ENCODE data around the gene ZNF525. TPM values are rescaled to one million over a fixed set of nuclear protein-coding genes. Genes with fewer than 3 reads are reported as not detected.
"Not testable (repeated sequence)": the region's sequence is repeated elsewhere in the genome, so short reads cannot be mapped to it uniquely, and the experiment has no call there.

Gene ZNF525
- total RNA-seq: 10 to 100 TPM; 13.6 to 17.9 TPM

- CTCF ChIA-PET: interaction anchor here (0.8 kb wide), 1 partner anchor 29 kb away, joined by 3 read pairs; the partner anchor contains the start of gene ZNF765
- DNase-seq (peak; percentile 97), ATAC-seq (peak; percentile 100)
- peaks cover 17% of the 10 kb centered on the region for H3K4me1 Mint-ChIP-seq
- H3K27me3 Mint-ChIP-seq: no peaks in the 10 kb centered on the region
- peaks cover 36% of the 10 kb centered on the region for H3K36me3 Mint-ChIP-seq
- H3K9me3 Mint-ChIP-seq (ENCODE audit: low read depth): peaks cover 19% of the 10 kb centered on the region
- peak within 1 kb of the TSS; percentile 91 for H3K27ac Mint-ChIP-seq
- peak within 1 kb of the TSS; percentile 89 for H3K4me3 Mint-ChIP-seq
These were observed at the start of gene ZNF525 for GRCh38 chr19:53365134-53365898. Gene ZNF525, plus strand, starts transcription at chr19:53365705. Its CDS starts 6,577 bp downstream, at chr19:53372282.

GRCh38 chr19:53328967-53329366 lies 36.5 kb upstream of the ZNF525 start:
- CTCF ChIA-PET: no interaction called here
- peaks cover 6% of the 10 kb centered on the region for H3K4me1 Mint-ChIP-seq
- ATAC-seq (no peak), DNase-seq (no peak)
- peaks cover 29% of the 10 kb centered on the region for H3K9me3 Mint-ChIP-seq (ENCODE audit: low read depth)
- peaks cover 11% of the 10 kb centered on the region for H3K36me3 Mint-ChIP-seq
- H3K27me3 Mint-ChIP-seq: no peaks in the 10 kb centered on the region
- no peak overlapping the region for H3K27ac Mint-ChIP-seq
- H3K4me3 Mint-ChIP-seq: peak overlapping the region; percentile 9

GRCh38 chr19:53332484-53332883 lies 33.0 kb upstream of the ZNF525 start:
- Mint-ChIP-seq H3K27ac (no peak overlapping the region), H3K36me3 (peaks cover 36% of the 10 kb centered on the region), H3K9me3 (ENCODE audit: low read depth) (peaks cover 22% of the 10 kb centered on the region), H3K27me3 (no peaks in the 10 kb centered on the region), H3K4me1 (peaks cover 21% of the 10 kb centered on the region), H3K4me3 (peak overlapping the region; percentile 32)
- CTCF ChIA-PET: no interaction called here
- DNase-seq: no peak
- ATAC-seq: no peak

GRCh38 chr19:53333066-53333462 lies 32.4 kb upstream of the ZNF525 start:
- H3K9me3 Mint-ChIP-seq (ENCODE audit: low read depth): peaks cover 18% of the 10 kb centered on the region
- peak overlapping the region; percentile 96 for H3K4me3 Mint-ChIP-seq
- no peaks in the 10 kb centered on the region for H3K27me3 Mint-ChIP-seq
- H3K27ac Mint-ChIP-seq: peak overlapping the region; percentile 93
- DNase-seq: peak; percentile 47
- CTCF ChIA-PET: no interaction called here
- H3K36me3 Mint-ChIP-seq: peaks cover 41% of the 10 kb centered on the region
- peak; percentile 7 for ATAC-seq
- H3K4me1 Mint-ChIP-seq: peaks cover 21% of the 10 kb centered on the region

- Mint-ChIP-seq H3K27me3 (no peaks in the 10 kb centered on the region), H3K4me1 (peaks cover 20% of the 10 kb centered on the region), H3K36me3 (peaks cover 44% of the 10 kb centered on the region), H3K27ac (peak within 1 kb of the TSS; percentile 93), H3K4me3 (peak within 1 kb of the TSS; percentile 96), H3K9me3 (ENCODE audit: low read depth) (peaks cover 14% of the 10 kb centered on the region)
- peak; percentile 95 for DNase-seq
- CTCF ChIA-PET: no interaction called here
- peak; percentile 97 for ATAC-seq
These were observed 31.7 kb upstream of the ZNF525 start, which contains the start of gene ZNF845 for GRCh38 chr19:53333463-53334449. Gene ZNF845, plus strand, starts transcription at chr19:53333749. Its CDS starts 7,559 bp downstream, at chr19:53341308.

- DNase-seq, ATAC-seq, CTCF ChIA-PET, H3K4me1 Mint-ChIP-seq, H3K27ac Mint-ChIP-seq, H3K4me3 Mint-ChIP-seq, H3K27me3 Mint-ChIP-seq: not testable (repeated sequence)
- Mint-ChIP-seq H3K36me3 (peaks cover 99% of the 10 kb centered on the region), H3K9me3 (ENCODE audit: low read depth) (peaks cover 41% of the 10 kb centered on the region)
These were observed 21.1 kb upstream of the ZNF525 start for GRCh38 chr19:53344403-53344802.

GRCh38 chr19:53355739-53356138 lies 9.8 kb upstream of the ZNF525 start:
- H3K9me3 Mint-ChIP-seq (ENCODE audit: low read depth): peaks cover 50% of the 10 kb centered on the region
- CTCF ChIA-PET: no interaction called here
- no peaks in the 10 kb centered on the region for H3K27me3 Mint-ChIP-seq
- no peak for ATAC-seq
- no peak overlapping the region for H3K27ac Mint-ChIP-seq
- H3K4me1 Mint-ChIP-seq: no peaks in the 10 kb centered on the region
- peaks cover 54% of the 10 kb centered on the region for H3K36me3 Mint-ChIP-seq
- no peak overlapping the region for H3K4me3 Mint-ChIP-seq
- no peak for DNase-seq

GRCh38 chr19:53357821-53358581 lies 7.5 kb upstream of the ZNF525 start:
- ATAC-seq: no peak
- Mint-ChIP-seq H3K27me3 (no peaks in the 10 kb centered on the region), H3K9me3 (ENCODE audit: low read depth) (peaks cover 41% of the 10 kb centered on the region), H3K4me1 (no peaks in the 10 kb centered on the region), H3K36me3 (peaks cover 33% of the 10 kb centered on the region), H3K4me3 (no peak overlapping the region), H3K27ac (no peak overlapping the region)
- DNase-seq: no peak
- CTCF ChIA-PET: no interaction called here

GRCh38 chr19:53360056-53360455 lies 5.4 kb upstream of the ZNF525 start:
- H3K4me3 Mint-ChIP-seq, ATAC-seq, H3K27me3 Mint-ChIP-seq, H3K27ac Mint-ChIP-seq, CTCF ChIA-PET, DNase-seq, H3K4me1 Mint-ChIP-seq: not testable (repeated sequence)
- Mint-ChIP-seq H3K36me3 (peaks cover 26% of the 10 kb centered on the region), H3K9me3 (ENCODE audit: low read depth) (peaks cover 30% of the 10 kb centered on the region)

GRCh38 chr19:53365899-53366493 lies 491 bp downstream of the ZNF525 start:
- Mint-ChIP-seq H3K27ac (peak overlapping the region; percentile 91), H3K36me3 (peaks cover 40% of the 10 kb centered on the region), H3K27me3 (no peaks in the 10 kb centered on the region), H3K9me3 (ENCODE audit: low read depth) (peaks cover 22% of the 10 kb centered on the region), H3K4me1 (peaks cover 17% of the 10 kb centered on the region), H3K4me3 (peak overlapping the region; percentile 89)
- ATAC-seq: peak; percentile 52
- peak; percentile 54 for DNase-seq
- CTCF ChIA-PET: interaction anchor here (0.8 to 1.3 kb wide), 2 partner anchors 28 to 171 kb away, joined by 3 to 5 read pairs; partner anchors contain the start of gene ZNF765

GRCh38 chr19:53372196-53372595 lies 6.7 kb downstream of the ZNF525 start:
- Mint-ChIP-seq H3K9me3 (ENCODE audit: low read depth) (peaks cover 29% of the 10 kb centered on the region), H3K4me3 (no peak overlapping the region), H3K36me3 (peaks cover 80% of the 10 kb centered on the region), H3K27me3 (no peaks in the 10 kb centered on the region), H3K4me1 (peaks cover 2% of the 10 kb centered on the region), H3K27ac (no peak overlapping the region)
- CTCF ChIA-PET: no interaction called here
- no peak for ATAC-seq
- no peak for DNase-seq

GRCh38 chr19:53374288-53374687 lies 8.8 kb downstream of the ZNF525 start:
- Mint-ChIP-seq H3K27ac (no peak overlapping the region), H3K4me3 (no peak overlapping the region), H3K36me3 (peaks cover 81% of the 10 kb centered on the region), H3K9me3 (ENCODE audit: low read depth) (peaks cover 29% of the 10 kb centered on the region), H3K27me3 (no peaks in the 10 kb centered on the region), H3K4me1 (no peaks in the 10 kb centered on the region)
- CTCF ChIA-PET: no interaction called here
- no peak for DNase-seq
- ATAC-seq: no peak

Data from activated CD8-positive, alpha-beta memory T cell treated with anti-CD3 and anti-CD28 coated beads, Interleukin-2, amount 10 ng/mL, durations not matched to agents 7 days and 5 days (primary cell).